Spleen (tissue), 11 donors: Measurements from ENCODE around the gene SYNDIG1. TPM values are rescaled to one million over a fixed set of nuclear protein-coding genes. Genes with fewer than 3 reads are reported as not detected.
A peak's percentile ranks its signal among the peaks of the same experiment; 100 is the strongest.

Experiments
- DNase-seq: peaks from one replicate; pipeline ENCODE4 v3.0.0-alpha.2; 2020
- H3K27ac ChIP-seq, 8 donors: fragments of 200-600 bp; sonication (generic) in 7 of 8; 1 replicate in 4 of 8; 2 replicates in 4 of 8; pipeline versions ENCODE4 v1.5.0 to v1.8.0; 2016 to 2021; ENCODE audit warnings: inconsistent platforms in 4 of 8, mild to moderate bottlenecking in 4 of 8, moderate library complexity in 1 of 8
- H3K27me3 ChIP-seq, 7 donors: fragments of 200-600 bp; sonication (generic) in 6 of 7; replicated peaks in 1 of 7; 1 replicate in 4 of 7; 2 replicates in 3 of 7; pipeline versions ENCODE4 v1.5.0 to v1.8.0; 2016 to 2021; ENCODE audit warnings: inconsistent platforms in 3 of 7, mild to moderate bottlenecking in 1 of 7
- H3K36me3 ChIP-seq, 6 donors: fragments of 200-600 bp; sonication (generic) in 5 of 6; 1 replicate in 4 of 6; 2 replicates in 2 of 6; pipeline versions ENCODE4 v1.5.0 to v1.8.0; 2016 to 2021; ENCODE audit warnings: inconsistent platforms in 2 of 6
- H3K4me1 ChIP-seq, 6 donors: fragments of 200-600 bp; sonication (generic) in 5 of 6; 1 replicate in 3 of 6; 2 replicates in 3 of 6; pipeline versions ENCODE4 v1.5.0 to v1.8.0; 2016 to 2021; ENCODE audit warnings: inconsistent platforms in 3 of 6
- H3K4me3 ChIP-seq, 8 donors: fragments of 200-600 bp; sonication (generic) in 7 of 8; 1 replicate in 4 of 8; 2 replicates in 4 of 8; pipeline versions ENCODE4 v1.5.0 to v1.8.0; 2016 to 2021; ENCODE audit warnings: inconsistent platforms in 4 of 8, mild to moderate bottlenecking in 4 of 8, moderate library complexity in 2 of 8
- H3K9me3 ChIP-seq, 8 donors: fragments of 200-600 bp; sonication (generic) in 7 of 8; 1 replicate in 4 of 8; 2 replicates in 4 of 8; pipeline versions ENCODE4 v1.5.0 to v1.8.0; 2016 to 2021; ENCODE audit warnings: inconsistent platforms in 4 of 8
- POLR2A ChIP-seq, 3 donors: fragments of 450-650 bp; IDR thresholded peaks; one replicate each; pipeline ENCODE4 v1.5.1; 2017; ENCODE audit warnings: antibody characterized with exemption in 3 of 3, mild to moderate bottlenecking in 1 of 3
- POLR2AphosphoS5 ChIP-seq, 3 donors: sonication (generic); formaldehyde crosslinking; IDR thresholded peaks; one replicate each; pipeline ENCODE4 v1.5.1; 2017; ENCODE audit warnings: antibody characterized with exemption in 3 of 3
- WGBS, 5 donors: extraction: QIAGEN DNeasy Blood & Tissue Kit in 3 of 5; methylation state at CpG; one replicate each; pipeline versions ENCODE4 v1.1.5 to v1.1.7; 2013 to 2018; 5-methylcytosine and 5-hydroxymethylcytosine counted together
- intact Hi-C: fragments of 100-400 bp; cut with DNase I; formaldehyde crosslinking; loops from one replicate; pipeline ENCODE4 v1.15.0; 2023; ENCODE audit warnings: low total_unique reads
- polyA plus RNA-seq, 3 donors: library from polyadenylated mRNA; stranded (reverse); fragments of 200-250 nt; gene quantifications; one replicate each; pipeline ENCODE4 v1.2.1, GENCODE V29; 2013
- total RNA-seq, 7 donors: library from RNA; depleted of rRNA in 3 of 7; stranded (reverse); fragments of >200 nt in 3 of 7; fragmentation: NEBNext Ultra II Directional in 4 of 7; extraction: Animal tissue kit (Norgen Biotek cat#: 25700) in 4 of 7; gene quantifications; one replicate each; pipeline versions ENCODE4 v1.1.0 to v1.2.1, GENCODE V29; 2016 to 2021
- TF ChIP-seq, protein P1 (sequence below), 11 experiments: fragments of 200-600 bp in 7 of 11; fragments of 450-650 bp in 4 of 11; sonication (generic) in 4 of 11; IDR thresholded peaks in 8 of 11; conservative IDR thresholded peaks in 3 of 11; 1 replicate in 7 of 11; 2 replicates in 4 of 11; pipeline versions ENCODE4 v1.4.0 to v1.8.0; 2016 to 2021; ENCODE audit warnings: antibody characterized with exemption in 11 of 11, inconsistent platforms in 4 of 11, mild to moderate bottlenecking in 1 of 11
- donor health status: healthy with polysubstance abuse.
- donor health status: DM: no; HTN: no; CAD: no; lungs with moderate emphysema.
- donor health status: DM: no; HTN: no; CAD: no.
- donor health status: Bipolar disorder and iron deficiency.
- donor health status: healthy.
- donor health status: DM: no; HTN: no; CAD: no.
- donor health status: DM: yes; HTN: yes; CAD: no.

The SYNDIG1 gene
- total and polyA plus RNA-seq, 10 donors: 0.70 to 3.5 (median 1.3) TPM

GRCh38 chr20:24501764-24502556 lies 32.5 kb downstream of the SYNDIG1 start:
- Histone ChIP-seq H3K4me3 (no peak overlapping the region), H3K27me3 (peaks cover 0 to 12% (median 0%) of the 10 kb centered on the region in 7 donors), H3K9me3 (no peaks in the 10 kb centered on the region), H3K36me3 (no peaks in the 10 kb centered on the region), H3K27ac (no peak overlapping the region), H3K4me1 (no peaks in the 10 kb centered on the region)
- DNase-seq: peak; percentile 55
- intact Hi-C loops: loop anchor here (10.0 kb wide), 1 partner anchor 63 kb away; no protein-coding TSS in a partner anchor
- TF ChIP-seq, protein P1, sequence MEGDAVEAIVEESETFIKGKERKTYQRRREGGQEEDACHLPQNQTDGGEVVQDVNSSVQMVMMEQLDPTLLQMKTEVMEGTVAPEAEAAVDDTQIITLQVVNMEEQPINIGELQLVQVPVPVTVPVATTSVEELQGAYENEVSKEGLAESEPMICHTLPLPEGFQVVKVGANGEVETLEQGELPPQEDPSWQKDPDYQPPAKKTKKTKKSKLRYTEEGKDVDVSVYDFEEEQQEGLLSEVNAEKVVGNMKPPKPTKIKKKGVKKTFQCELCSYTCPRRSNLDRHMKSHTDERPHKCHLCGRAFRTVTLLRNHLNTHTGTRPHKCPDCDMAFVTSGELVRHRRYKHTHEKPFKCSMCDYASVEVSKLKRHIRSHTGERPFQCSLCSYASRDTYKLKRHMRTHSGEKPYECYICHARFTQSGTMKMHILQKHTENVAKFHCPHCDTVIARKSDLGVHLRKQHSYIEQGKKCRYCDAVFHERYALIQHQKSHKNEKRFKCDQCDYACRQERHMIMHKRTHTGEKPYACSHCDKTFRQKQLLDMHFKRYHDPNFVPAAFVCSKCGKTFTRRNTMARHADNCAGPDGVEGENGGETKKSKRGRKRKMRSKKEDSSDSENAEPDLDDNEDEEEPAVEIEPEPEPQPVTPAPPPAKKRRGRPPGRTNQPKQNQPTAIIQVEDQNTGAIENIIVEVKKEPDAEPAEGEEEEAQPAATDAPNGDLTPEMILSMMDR (IDR thresholded peaks at IDR 0.05 in 8 of 11, conservative IDR thresholded peaks at IDR 0.05 in 3 of 11): no peak
- TF ChIP-seq POLR2AphosphoS5 (IDR thresholded peaks at IDR 0.05) (no peak), POLR2A (IDR thresholded peaks at IDR 0.05) (no peak)
- WGBS, 5 donors: 66 to 80% (median 77%) methylated on average over 14 to 15 of the region's 15 CpGs

DNA sequence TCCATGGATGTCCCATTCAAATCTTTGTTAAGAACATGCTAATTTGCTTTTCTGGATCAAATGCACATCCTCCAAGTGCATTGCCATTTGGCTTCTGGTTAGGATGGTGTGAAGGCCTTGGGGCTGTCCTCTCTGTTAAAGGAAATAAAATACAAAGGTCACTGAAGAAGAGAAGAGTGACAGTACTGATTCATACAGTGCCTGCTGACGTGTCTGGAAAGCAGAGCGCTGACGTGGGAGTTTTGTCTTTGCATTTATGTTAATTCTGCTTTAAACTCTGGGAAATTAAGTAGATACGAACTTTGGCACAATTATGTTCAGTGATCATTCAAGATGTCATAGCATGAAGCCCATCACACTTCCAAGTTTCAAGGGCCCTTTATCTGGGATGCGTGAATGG lies 33.2 kb downstream of the SYNDIG1 start:
- H3K4me3 ChIP-seq: no peak overlapping the region
- no peaks in the 10 kb centered on the region for H3K4me1 ChIP-seq
- no peak for DNase-seq
- H3K9me3 ChIP-seq: no peaks in the 10 kb centered on the region
- peaks cover 0 to 16% (median 0%) of the 10 kb centered on the region in 7 donors for H3K27me3 ChIP-seq
- TF ChIP-seq, protein P1 (IDR thresholded peaks at IDR 0.05 in 8 of 11, conservative IDR thresholded peaks at IDR 0.05 in 3 of 11): no peak
- TF ChIP-seq POLR2AphosphoS5 (IDR thresholded peaks at IDR 0.05) (no peak), POLR2A (IDR thresholded peaks at IDR 0.05) (no peak)
- intact Hi-C loops: loop anchor here (10.0 kb wide), 1 partner anchor 62 kb away; no protein-coding TSS in a partner anchor
- 53 to 84% (median 73%) methylated on average over 5 of the region's 5 CpGs for WGBS, 5 donors
- no peaks in the 10 kb centered on the region for H3K36me3 ChIP-seq
- no peak overlapping the region for H3K27ac ChIP-seq

- intact Hi-C loops: loop anchor here (10.0 kb wide), 1 partner anchor 61 kb away; no protein-coding TSS in a partner anchor
Measured at GRCh38 chr20:24503352-24503931, 34.0 kb downstream of the SYNDIG1 start.

More at GRCh38 chr20:24503352-24503931, 34.0 kb downstream of the SYNDIG1 start:
- Histone ChIP-seq H3K9me3 (no peaks in the 10 kb centered on the region), H3K27ac (no peak overlapping the region), H3K4me1 (no peaks in the 10 kb centered on the region), H3K36me3 (no peaks in the 10 kb centered on the region), H3K27me3 (peaks cover 0 to 16% (median 0%) of the 10 kb centered on the region in 7 donors), H3K4me3 (no peak overlapping the region)
- TF ChIP-seq POLR2A (IDR thresholded peaks at IDR 0.05): no peak
- TF ChIP-seq, protein P1 (IDR thresholded peaks at IDR 0.05 in 8 of 11, conservative IDR thresholded peaks at IDR 0.05 in 3 of 11): no peak
- TF ChIP-seq POLR2AphosphoS5 (IDR thresholded peaks at IDR 0.05): no peak
- 58 to 85% (median 71%) methylated on average over 9 of the region's 9 CpGs for WGBS, 5 donors
- no peak for DNase-seq
